Stimulated activated CD4-positive, alpha-beta T cell treated with anti-CD3 and anti-CD28 coated beads, Interleukin-1b, Interleukin-23, amount 100 ng/mL, for 4 hours (primary cell): Measurements from ENCODE around the gene SNRPD3.

Source experiments
- DNase-seq, 2 donors: peaks; one replicate each; pipeline ENCODE4 v3.0.0-alpha.2; 2020; ENCODE audit warnings: low read depth in 2 of 2

Gene SNRPD3

GRCh38 chr22:24567668-24568067, 11.9 kb downstream of the SNRPD3 start:
- DNase-seq: no peak

GRCh38 chr22:24571266-24571665, 15.5 kb downstream of the SNRPD3 start:
- DNase-seq: no peak

GRCh38 chr22:24576778-24577177, 21.0 kb downstream of the SNRPD3 start:
- no peak for DNase-seq

GRCh38 chr22:24578355-24579257, 22.8 kb downstream of the SNRPD3 start:
- no peak for DNase-seq

- no peak for DNase-seq
Measured at GRCh38 chr22:24579258-24579601, 23.4 kb downstream of the SNRPD3 start.

GRCh38 chr22:24580276-24580675, 24.5 kb downstream of the SNRPD3 start:
- DNase-seq: no peak

- no peak for DNase-seq
Measured at GRCh38 chr22:24582056-24582814, 26.4 kb downstream of the SNRPD3 start.

GRCh38 chr22:24583221-24584165, 27.7 kb downstream of the SNRPD3 start:
- no peak for DNase-seq

- DNase-seq: no peak
Measured at GRCh38 chr22:24584166-24584790, 28.5 kb downstream of the SNRPD3 start.

GRCh38 chr22:24584871-24585411, 29.1 kb downstream of the SNRPD3 start:
- DNase-seq: no peak

- DNase-seq: no peak
Measured at GRCh38 chr22:24585461-24585860, 29.7 kb downstream of the SNRPD3 start.

GRCh38 chr22:24585927-24586546, 30.2 kb downstream of the SNRPD3 start:
- DNase-seq: no peak

GRCh38 chr22:24587251-24587650, 31.5 kb downstream of the SNRPD3 start:
- no peak for DNase-seq

GRCh38 chr22:24587948-24588347, 32.1 kb downstream of the SNRPD3 start:
- DNase-seq: no peak

- no peak for DNase-seq
Measured at GRCh38 chr22:24588381-24588756, 32.6 kb downstream of the SNRPD3 start.

- no peak for DNase-seq
Measured at GRCh38 chr22:24588757-24589481, 33.1 kb downstream of the SNRPD3 start.

GRCh38 chr22:24589518-24590030, 33.8 kb downstream of the SNRPD3 start:
- DNase-seq: no peak

GRCh38 chr22:24590596-24591173, 34.9 kb downstream of the SNRPD3 start:
- DNase-seq: no peak

- no peak for DNase-seq
Measured at GRCh38 chr22:24591286-24591830, 35.6 kb downstream of the SNRPD3 start.
